HPDE6-E6E7 (cell line): ENCODE results near the gene TBXA2R.
"Not testable (repeated sequence)": the region's sequence is repeated elsewhere in the genome, so short reads cannot be mapped to it uniquely, and the experiment has no call there.

Source experiments
- DNase-seq: peaks from one replicate; pipeline ENCODE4 v3.0.0; 2011; ENCODE audit warnings: missing footprints; ENCODE audit errors: extremely low spot score

TBXA2R gene

GRCh38 chr19:3577723-3578344, 28.8 kb downstream of the TBXA2R start:
- no peak for DNase-seq

DNA sequence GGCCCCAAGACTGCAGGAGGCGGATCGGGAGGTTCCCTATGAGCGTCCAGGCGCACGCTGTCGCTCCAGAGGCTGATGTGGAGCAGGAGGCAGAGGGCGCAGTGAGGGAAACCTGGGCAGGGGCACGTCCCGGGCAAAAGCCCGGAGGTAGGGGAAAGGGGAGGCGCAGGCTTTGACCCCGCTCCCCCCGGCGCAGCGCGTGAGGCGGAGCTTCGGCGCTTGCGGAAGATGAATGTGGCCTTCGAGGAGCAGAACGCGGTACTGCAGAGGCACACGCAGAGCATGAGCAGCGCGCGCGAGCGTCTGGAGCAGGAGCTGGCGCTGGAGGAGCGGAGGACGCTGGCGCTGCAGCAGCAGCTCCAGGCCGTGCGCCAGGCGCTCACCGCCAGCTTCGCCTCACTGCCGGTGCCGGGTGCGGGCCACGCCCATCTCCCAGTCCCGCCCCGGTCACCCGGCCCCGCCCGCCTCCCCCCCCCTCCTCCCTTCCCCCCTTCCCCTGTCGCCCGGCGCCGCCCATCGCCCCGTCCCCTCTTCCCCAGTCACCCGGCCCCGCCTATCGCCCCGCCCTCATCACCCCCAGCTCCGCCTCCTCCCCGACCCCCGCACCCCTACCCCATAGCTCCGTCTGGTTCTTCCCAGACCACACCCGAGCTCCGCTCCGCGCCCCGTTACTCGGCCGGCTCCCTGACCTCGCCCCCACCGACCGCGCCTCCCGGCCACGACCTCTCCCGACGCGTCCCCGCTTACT, 29.8 kb downstream of the TBXA2R start:
- no peak for DNase-seq

DNA sequence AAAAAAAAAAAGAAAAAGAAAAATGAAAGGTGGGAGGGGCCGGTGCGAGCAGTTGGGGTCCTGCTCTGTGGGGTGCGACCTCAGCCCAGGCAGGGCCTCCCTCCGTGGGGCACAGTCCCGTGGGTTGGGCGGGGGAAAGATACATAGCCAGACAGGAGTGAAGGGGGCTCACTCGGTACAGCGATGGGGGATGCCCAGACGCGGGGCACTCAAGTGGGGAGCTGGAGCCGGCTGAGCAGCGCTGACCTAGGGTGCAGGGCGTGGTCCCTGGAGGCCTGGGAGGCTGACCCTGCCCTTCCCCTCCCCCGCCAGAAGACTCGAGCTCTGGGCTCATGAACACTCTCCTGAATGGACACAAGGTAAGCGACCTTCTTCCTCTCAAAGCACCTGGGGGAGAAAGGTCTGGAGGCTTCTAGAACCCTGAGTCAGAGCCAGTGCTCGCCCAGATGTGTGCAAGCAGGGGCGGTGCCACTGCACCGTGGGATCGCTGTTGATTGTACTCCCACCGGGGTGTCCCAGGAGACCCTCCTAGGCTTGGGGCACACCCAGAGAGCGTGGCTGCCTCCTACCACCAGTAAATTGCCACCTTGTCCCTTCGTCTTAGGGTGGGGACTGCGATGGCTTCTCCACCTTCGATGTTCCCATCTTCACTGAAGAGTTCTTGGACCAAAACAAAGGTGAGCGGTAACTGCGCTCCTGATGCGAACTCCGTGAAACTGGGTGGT, 30.6 kb downstream of the TBXA2R start:
- DNase-seq, result no peak

GRCh38 chr19:3575260-3575741, 31.4 kb downstream of the TBXA2R start:
- DNase-seq, result no peak

DNA sequence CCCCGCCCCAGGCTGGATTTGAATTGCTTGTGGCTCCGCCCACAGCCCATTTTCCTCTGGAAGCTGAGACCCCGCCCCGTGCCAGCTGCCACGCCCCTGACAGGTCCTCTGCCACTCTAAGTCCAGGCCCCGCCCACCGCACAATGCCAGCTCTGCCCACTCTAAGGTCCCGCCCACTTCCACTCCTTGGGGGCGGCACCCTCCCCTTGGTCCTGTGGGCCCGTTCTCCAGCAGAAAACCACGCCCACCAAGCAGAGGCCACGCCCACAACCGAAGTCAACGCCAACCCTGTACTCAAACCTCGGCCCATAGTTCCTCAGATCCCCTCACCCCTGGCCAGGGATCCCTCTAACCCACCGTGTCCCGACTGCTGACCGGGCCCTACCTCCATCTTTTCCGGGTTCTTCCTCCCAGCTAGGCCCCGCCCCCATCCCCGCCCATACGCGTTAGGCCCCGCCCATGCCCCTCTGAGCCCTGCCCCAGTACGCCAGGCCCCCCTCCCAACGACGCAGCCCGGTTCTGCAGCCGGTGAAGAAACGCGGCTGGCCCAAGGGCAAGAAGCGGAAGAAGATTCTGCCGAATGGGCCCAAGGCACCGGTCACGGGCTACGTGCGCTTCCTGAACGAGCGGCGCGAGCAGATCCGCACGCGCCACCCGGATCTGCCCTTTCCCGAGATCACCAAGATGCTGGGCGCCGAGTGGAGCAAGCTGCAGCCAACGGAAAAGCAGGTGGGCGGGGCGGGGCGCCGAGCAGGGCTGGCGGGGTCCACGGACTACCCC, 32.6 kb downstream of the TBXA2R start:
- DNase-seq, result peak; percentile 48

DNA sequence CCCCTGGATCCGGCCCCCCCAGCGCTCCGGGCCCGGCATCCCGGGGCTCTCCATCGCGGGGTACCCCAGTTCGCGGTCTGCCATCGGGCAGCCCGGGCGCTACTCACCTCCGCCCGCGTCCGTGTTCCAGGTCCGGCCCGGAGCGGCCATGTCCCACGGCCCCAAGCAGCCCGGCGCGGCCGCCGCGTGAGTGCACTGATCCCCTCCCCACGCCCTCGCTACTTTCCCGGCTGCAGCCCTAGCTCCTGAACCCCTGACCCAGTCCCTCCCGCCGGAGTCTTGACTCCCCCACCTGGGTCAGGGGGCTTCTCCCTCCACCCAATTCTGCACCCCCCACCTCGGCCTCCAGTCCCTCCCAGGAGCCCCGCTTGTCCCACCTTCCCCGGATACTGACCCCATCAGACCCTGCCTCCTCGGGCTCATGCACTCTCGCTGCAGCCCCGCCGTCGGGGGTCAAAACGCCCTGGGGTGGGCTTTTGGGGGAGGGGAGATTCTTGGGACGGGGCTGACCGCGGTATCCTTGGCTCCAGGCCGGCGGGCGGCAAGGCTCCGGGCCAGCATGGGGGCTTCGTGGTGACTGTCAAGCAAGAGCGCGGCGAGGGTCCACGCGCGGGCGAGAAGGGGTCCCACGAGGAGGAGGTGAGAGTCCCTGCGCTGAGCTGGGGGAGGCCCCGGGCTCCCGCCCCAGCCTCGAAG, 33.4 kb downstream of the TBXA2R start:
- DNase-seq, result no peak

GRCh38 chr19:3572855-3573161, 33.9 kb downstream of the TBXA2R start, which contains the start of gene HMG20B:
Gene HMG20B (plus strand): TSS chr19:3572944. CDS start chr19:3573310, 366 bp downstream.
- no peak for DNase-seq

- DNase-seq, result peak; percentile 94
These were observed 34.4 kb downstream of the TBXA2R start for GRCh38 chr19:3572132-3572854.

- DNase-seq, result no peak
These were observed 36.1 kb downstream of the TBXA2R start for GRCh38 chr19:3570606-3571011.

GRCh38 chr19:3570042-3570441, 36.6 kb downstream of the TBXA2R start:
- DNase-seq, result not testable (repeated sequence)

DNA sequence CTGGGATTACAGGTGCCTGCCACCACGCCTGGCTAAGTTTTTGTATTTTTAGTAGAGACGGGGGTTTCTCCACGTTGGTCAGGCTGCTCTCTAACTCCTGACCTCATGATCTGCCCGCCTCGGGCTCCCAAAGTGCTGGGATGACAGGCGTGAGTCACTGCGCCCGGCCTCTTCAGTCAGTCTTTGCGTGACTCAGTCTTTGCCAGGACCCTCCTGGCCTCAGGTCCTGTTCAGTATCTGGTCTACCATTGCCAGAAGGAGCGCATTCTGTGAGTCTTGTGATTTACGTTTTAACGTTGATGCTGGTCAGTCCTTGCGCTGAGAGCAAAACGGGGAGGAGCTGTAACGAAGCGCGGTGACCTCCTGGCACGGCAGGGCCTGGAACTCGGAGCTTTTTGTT, 41.5 kb downstream of the TBXA2R start:
- no peak for DNase-seq

DNA sequence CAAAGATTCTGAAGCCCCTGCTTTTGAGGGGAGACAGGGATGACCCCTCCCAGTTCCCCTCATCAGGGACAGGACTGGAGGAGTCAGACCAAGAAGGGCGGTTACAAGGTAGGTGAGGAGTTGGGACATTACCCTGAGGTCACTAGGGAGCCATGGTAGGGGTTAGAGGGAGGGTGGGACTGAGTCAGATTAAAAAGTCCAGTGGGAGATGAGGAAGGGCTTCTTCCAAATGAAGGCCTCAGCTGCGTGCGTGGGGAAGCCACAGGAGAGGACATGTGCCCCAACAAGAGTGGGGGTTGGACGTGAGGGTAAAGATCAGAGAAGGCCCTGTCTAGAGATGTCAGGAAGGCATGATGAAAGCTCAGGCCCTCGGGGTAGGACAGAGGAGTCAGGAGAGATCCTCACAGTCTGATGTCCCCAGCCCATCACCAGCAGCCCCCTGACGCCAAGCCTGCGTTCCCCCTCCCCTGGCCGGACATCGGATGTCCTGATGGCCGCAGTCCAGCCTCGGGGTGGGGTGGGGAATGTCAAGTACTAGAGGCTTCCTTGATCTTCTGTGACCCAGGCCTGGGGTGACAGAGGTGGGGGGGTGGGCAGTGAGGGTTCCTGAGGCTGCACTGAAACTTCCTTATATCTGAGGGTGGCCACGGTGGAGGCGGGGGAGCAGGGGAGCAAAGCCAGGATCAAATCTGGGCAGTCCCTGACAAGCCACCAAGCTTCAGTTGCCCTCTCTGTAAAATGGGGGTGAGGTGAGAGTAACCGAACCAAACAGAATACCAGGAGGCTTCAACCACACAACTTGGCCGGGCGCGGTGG, 42.8 kb downstream of the TBXA2R start:
- DNase-seq, result no peak

DNA sequence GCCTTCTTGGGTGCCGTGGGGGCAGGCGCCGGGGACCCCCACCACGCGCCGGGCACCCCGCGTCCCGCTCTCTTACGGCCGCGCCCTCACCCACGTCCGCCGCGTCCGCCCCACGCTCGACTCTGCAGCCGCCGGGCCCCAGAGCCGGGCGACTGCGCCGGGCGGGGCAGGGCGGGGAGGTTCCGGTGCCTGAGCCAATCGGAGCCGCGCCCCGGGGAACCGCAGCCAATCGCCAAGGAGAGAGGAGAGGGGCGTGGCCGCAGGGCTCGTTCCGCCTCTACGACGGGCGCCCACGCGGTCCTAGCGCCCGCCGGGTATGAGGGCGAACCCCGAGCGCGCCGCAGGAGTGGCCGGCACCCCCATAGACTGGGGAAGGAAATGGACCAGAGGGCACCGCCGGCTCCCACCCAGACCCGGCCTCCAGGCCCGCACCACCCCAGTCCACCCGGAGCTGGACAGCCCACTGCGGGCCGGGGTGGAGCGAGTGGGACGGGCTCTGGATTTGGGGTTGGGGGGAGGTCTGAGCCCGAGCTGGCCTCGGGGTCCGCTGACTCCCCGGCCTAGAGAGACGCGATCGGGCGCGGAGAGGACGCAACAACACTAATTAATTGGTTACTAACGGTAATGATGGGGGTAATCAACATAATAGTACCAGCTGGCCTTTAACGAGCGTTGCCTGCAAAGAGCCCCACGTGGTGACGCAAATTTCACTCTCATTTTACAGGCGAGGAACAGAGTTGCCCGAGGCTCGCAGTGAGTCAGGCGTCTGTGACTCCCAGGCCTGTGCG, 49.0 kb downstream of the TBXA2R start, which contains the start of gene MFSD12:
TSS of gene MFSD12 (minus strand) at position 126 of the 788 bp plus-strand sequence. CDS start 183 bp downstream, outside the sequence.
- peak; percentile 96 for DNase-seq

GRCh38 chr19:3556978-3557460, 49.7 kb downstream of the TBXA2R start:
- DNase-seq, result peak; percentile 66

DNA sequence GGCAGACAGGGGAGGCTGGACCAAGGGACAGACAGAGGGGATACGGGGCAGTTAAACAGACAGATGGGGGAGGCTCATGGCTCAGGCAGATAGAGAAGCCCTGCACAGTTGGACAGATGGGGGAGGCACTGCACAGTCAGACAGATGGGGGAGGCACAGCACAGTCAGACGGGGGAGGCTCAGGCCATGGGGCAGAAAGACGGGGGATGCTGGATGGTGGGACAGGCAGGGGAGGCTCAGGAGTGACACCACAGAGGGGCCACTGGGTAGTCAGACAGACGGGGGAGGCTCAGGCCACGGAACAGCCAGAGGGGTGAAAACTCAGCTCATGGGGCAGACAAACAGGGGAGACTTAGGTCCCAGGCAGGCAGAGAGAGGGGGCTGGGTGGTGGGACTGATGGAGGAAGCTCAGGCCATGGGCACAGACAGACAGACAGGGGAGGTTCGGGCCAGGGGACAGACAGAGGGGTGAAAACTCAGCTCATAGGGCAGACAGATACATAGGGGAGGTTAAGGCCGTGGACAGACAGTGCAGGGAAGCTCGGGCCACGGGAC, 50.2 kb downstream of the TBXA2R start:
- DNase-seq, result no peak

DNA sequence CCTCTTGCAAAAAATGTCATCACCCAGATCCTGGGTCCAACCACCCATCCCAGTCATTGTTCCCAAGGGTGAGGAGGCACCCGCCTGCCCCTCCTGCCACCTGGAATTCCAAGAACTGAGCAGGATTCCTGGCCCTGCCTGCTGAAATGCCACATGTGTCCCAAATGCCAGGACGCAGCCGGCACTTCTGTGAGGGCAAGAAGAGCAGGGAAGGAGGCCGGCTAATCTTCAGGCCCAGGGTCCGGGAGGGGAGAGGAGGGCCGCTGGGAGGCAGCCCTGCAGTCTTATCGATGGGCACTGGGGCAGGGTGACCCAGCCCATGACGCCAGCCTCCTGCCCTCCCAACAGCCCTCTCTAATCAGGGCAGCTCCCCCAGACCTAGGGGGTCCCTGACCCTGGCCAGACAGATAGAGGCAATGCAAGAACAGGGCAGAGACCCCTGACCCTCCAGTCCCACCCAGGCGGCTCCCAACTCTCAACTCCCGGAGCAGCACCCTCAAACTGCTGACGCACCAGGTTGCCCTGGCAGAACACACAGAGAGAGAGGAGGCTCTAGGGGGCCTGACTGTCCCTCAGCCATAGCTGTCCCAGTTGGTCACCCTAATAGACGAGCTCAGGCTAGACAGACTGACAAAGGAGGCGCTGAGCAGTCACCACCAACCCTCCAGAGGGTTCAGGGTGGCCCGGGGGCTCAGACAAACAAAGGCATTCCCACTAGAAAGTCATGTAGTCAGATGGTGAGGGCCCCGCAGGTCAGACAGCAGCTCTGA, 50.8 kb downstream of the TBXA2R start:
- no peak for DNase-seq

- DNase-seq, result no peak
These were observed 52.2 kb downstream of the TBXA2R start for GRCh38 chr19:3554254-3555083.
